Ectodermal cell (in vitro differentiated cells): ENCODE data around the gene DYNC1LI2.

Experiments
- H3K27ac ChIP-seq: 2 replicates; pipeline ENCODE4 v1.7.0; 2013; ENCODE audit warnings: mild to moderate bottlenecking, low read depth, low read length; ENCODE audit not compliant: insufficient read depth, poor library complexity, severe bottlenecking
- H3K27me3 ChIP-seq: 2 replicates; pipeline ENCODE4 v1.7.0; 2013; ENCODE audit warnings: mild to moderate bottlenecking, low read length; ENCODE audit not compliant: insufficient read depth, control insufficient read depth, poor library complexity, severe bottlenecking
- H3K36me3 ChIP-seq: one replicate; pipeline ENCODE4 v1.7.0; 2013; ENCODE audit warnings: low read length; ENCODE audit not compliant: control insufficient read depth, insufficient read depth
- H3K4me1 ChIP-seq: one replicate; pipeline ENCODE4 v1.7.0; 2013; ENCODE audit warnings: low read length; ENCODE audit not compliant: control insufficient read depth, insufficient read depth
- H3K4me3 ChIP-seq: 2 replicates; pipeline ENCODE4 v1.7.0; 2013; ENCODE audit warnings: low read depth, low read length, control low read depth; ENCODE audit not compliant: insufficient read depth
- H3K9me3 ChIP-seq: 2 replicates; pipeline ENCODE4 v1.7.0; 2013; ENCODE audit warnings: mild to moderate bottlenecking, low read length, moderate library complexity; ENCODE audit not compliant: control insufficient read depth
- WGBS, 2 experiments: methylation state at CpG; one replicate each; pipeline ENCODE4 v1.1.7; 2013; ENCODE audit warnings: missing lambda C conversion rate in 2 of 2; 5-methylcytosine and 5-hydroxymethylcytosine counted together

The DYNC1LI2 gene

DNA sequence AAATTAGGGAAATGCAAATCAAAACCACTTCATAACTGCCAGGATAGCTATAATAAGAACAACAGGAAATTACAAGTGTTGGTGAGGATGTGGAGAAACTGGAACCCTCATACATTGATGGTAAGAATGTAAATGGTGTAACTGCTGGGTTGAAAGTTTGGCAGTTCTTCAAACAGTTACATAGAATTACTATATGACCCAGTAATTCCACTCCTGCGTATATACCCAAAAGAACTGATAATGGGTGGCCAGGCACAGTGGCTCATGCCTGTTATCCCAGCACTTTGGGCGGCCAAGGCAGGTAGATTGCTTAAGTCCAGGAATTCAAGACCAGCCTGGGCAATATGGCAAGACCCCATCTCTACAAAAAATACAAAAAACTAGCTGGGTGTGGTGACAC lies 50.4 kb downstream of the DYNC1LI2 start:
- no peaks in the 10 kb centered on the region for H3K36me3 ChIP-seq
- H3K9me3 ChIP-seq: no peaks in the 10 kb centered on the region
- no peaks in the 10 kb centered on the region for H3K4me1 ChIP-seq
- H3K27ac ChIP-seq: no peak overlapping the region
- WGBS, 2 experiments: 92 to 94% methylated on average over 2 of the region's 2 CpGs
- H3K4me3 ChIP-seq: no peak overlapping the region
- peaks cover 13% of the 10 kb centered on the region for H3K27me3 ChIP-seq

DNA sequence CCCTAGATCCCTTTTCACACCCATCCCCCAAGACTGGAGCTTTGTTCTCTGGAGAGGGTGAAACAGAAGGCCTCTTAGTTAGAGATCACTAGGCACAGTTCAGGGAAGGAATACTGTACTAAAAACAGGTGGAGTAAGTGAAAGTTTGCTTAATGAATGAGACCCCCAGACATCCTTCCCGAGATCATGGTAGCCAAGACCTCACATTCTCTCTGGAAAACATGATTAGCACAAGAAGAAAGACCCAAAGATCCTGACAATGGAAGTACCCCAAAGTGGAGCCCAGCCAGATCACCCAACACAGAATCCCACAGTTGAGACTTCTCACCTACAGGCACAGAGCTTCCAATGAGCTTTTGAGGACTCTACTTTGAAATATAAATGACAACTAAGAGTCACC lies 51.5 kb downstream of the DYNC1LI2 start:
- Histone ChIP-seq H3K36me3 (no peaks in the 10 kb centered on the region), H3K4me3 (no peak overlapping the region), H3K27me3 (peaks cover 22% of the 10 kb centered on the region), H3K27ac (no peak overlapping the region), H3K4me1 (peaks cover 4% of the 10 kb centered on the region), H3K9me3 (no peaks in the 10 kb centered on the region)
- WGBS, 2 experiments: 75 to 83% methylated on average over 1 of the region's 1 CpG

GRCh38 chr16:66698046-66698445 lies 53.4 kb downstream of the DYNC1LI2 start:
- WGBS, 2 experiments: 89 to 91% methylated on average over 5 of the region's 7 CpGs
- Histone ChIP-seq H3K27ac (no peak overlapping the region), H3K27me3 (peaks cover 22% of the 10 kb centered on the region), H3K36me3 (no peaks in the 10 kb centered on the region), H3K4me1 (peaks cover 4% of the 10 kb centered on the region), H3K4me3 (no peak overlapping the region), H3K9me3 (no peaks in the 10 kb centered on the region)

DNA sequence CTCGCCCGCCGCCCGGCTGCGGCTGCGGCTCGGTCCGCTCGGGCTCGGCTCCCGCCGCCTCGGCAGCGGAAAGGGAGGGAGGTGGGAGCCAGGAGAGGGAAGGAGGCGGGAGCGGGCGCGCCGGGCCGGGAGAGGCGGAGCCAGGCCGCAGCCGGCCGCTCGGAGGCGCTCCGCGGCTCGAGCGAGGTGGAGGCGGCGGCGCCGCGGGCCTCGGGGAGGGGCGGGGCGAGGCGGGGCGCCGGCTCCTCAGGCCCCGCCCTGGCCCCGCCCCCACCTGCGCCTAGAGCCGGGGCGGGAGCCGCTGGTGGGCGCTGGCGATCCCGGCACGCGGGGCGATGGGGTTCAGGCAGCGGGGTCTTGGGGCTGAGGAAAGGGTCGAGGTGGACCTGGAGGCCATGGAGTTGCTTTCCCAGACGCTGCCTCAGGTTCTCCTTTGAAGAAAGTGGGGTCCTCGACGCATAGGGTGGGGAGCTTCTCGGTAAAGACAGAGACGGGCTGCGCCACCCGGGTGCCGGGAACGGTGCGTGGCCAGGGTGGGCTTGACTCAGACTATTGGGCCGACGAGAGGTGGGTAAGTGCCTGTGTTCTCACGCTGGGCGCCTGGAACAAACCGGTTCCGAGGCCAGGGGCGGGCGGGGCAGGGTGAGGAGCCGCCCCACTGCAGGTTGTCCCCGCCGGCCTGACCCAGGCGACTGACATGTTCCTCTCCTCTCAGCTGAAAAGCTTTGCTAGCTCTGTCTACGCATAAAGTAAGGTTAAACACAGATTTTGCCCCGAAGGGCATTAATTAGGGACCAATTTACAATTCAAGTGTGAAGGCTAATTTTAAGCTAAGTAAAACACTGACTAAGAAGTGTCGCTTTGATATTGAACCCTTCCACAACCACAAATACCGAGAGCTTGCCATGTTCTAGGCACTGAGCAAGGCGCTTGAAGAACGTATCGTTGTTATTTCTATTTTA lies 54.5 kb downstream of the DYNC1LI2 start, which contains the start of gene CMTM4:
Gene CMTM4 (minus strand): TSS at position 75 of the 962 bp plus-strand sequence. CDS start 218 bp downstream, outside the sequence.
- Histone ChIP-seq H3K36me3 (no peaks in the 10 kb centered on the region), H3K9me3 (no peaks in the 10 kb centered on the region), H3K4me3 (peak within 1 kb of the TSS; percentile 42), H3K4me1 (peaks cover 4% of the 10 kb centered on the region), H3K27me3 (peaks cover 22% of the 10 kb centered on the region), H3K27ac (no peak within 1 kb of the TSS)
- WGBS, 2 experiments: 7% methylated on average over 84 of the region's 84 CpGs

DNA sequence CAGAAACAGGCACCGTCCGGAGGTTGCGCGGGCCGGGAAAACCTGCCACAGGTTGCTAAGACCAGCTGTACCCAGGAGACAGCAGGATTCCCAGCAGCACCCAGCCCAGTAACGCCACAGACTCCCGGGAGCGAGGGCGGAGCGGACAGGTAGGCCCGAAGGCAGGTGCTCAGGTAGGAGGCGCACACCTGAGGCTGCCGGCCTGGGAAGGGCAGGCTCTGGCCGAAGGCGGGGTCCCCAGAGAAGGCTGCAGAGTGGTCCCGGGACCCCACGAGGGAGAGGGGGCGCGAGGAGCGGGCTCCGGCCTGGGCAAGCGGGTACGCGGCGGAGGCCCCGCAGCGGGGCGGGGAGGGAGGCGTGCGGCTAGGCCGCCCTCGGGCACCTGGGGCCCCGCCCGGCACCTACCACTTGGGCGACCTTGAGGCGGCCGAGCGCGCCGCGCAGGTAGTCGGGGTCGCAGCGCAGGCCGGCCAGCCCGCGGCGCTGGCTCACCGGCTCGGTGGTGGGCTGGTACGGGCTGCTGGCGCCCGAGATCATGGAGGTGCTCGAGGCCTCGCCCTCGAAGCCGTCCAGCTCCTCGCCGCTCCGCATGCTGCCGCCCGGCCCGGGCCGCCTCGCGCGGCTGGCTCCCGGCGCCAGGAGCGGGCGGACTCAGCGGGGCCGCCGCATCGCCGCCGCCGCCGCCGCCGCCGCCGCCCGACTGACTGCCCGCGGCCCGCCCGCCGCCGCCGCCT lies 55.3 kb downstream of the DYNC1LI2 start:
- Histone ChIP-seq H3K4me1 (peaks cover 4% of the 10 kb centered on the region), H3K9me3 (no peaks in the 10 kb centered on the region), H3K36me3 (no peaks in the 10 kb centered on the region), H3K4me3 (peak overlapping the region; percentile 37), H3K27me3 (peaks cover 22% of the 10 kb centered on the region), H3K27ac (no peak overlapping the region)
- WGBS, 2 experiments: 5% methylated on average over 91 of the region's 91 CpGs

DNA sequence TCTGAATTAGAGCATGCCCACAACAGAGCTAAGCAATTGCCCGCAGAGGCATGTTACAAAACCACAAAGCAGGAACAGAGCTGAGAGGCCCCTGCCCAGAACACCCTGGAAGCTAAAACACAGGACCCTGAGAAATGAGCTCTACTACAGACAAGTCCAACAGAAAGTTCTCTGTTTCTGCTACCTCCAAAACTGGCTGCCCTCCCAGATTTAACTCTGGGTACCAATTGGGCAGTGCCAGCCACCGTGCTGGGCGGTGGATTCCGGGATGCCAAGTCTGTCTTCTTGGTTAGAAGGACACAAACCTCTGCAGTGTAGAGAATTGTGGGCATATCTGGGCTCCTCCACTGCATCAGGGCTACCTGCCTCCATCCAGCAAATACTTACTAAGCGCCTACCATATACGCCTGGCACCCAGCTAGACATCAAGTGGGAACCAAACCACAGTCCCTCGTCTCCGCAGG lies 55.9 kb downstream of the DYNC1LI2 start:
- H3K36me3 ChIP-seq: no peaks in the 10 kb centered on the region
- H3K27ac ChIP-seq: no peak overlapping the region
- no peaks in the 10 kb centered on the region for H3K9me3 ChIP-seq
- peak overlapping the region; percentile 37 for H3K4me3 ChIP-seq
- H3K4me1 ChIP-seq: peaks cover 5% of the 10 kb centered on the region
- 81 to 82% methylated on average over 8 of the region's 8 CpGs for WGBS, 2 experiments
- H3K27me3 ChIP-seq: peaks cover 22% of the 10 kb centered on the region

DNA sequence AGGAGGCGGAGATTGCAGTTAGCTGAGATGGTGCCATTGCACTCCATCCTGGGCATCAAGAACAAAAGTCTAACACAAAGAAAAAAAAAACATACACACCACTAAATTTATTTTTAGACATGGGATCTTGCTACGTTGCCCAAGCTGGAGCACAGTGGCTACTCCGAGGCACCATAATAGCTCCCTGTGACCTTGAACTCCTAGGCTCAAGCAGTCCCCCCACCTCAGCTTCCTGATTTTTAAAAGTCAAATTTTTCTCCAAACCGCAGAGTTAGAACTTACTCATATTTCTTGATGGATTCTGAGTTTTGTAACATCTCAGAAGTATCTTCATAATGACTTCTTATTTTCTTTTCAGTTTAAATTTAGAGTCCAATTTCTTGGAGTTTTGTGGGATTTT lies 58.3 kb downstream of the DYNC1LI2 start:
- H3K27ac ChIP-seq: no peak overlapping the region
- no peak overlapping the region for H3K4me3 ChIP-seq
- H3K36me3 ChIP-seq: no peaks in the 10 kb centered on the region
- no peaks in the 10 kb centered on the region for H3K9me3 ChIP-seq
- H3K27me3 ChIP-seq: peaks cover 22% of the 10 kb centered on the region
- H3K4me1 ChIP-seq: peaks cover 10% of the 10 kb centered on the region
- 94 to 95% methylated on average over 3 to 4 of the region's 4 CpGs for WGBS, 2 experiments

DNA sequence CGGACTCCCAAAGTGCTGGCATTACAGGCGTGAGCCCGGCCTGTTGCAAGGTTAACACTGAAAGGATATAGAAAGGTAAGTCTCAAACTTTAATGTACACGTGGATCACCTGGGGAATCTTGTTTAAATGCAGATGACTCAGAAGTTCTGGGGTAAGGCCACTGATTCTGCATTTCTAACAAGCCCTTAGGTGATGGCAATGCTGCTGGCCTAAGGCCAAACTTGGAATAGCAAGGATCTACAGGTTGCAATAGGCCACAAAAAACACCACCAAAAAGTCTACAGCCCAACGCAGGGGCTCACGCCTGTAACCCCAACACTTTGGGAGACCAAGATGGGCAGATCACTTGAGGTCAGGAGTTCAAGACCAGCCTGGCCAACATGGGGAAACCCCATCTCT lies 59.1 kb downstream of the DYNC1LI2 start:
- Histone ChIP-seq H3K4me1 (peaks cover 10% of the 10 kb centered on the region), H3K27ac (no peak overlapping the region), H3K9me3 (no peaks in the 10 kb centered on the region), H3K4me3 (no peak overlapping the region), H3K27me3 (peaks cover 17% of the 10 kb centered on the region), H3K36me3 (no peaks in the 10 kb centered on the region)
- WGBS, 2 experiments: 83 to 88% methylated on average over 6 of the region's 6 CpGs

GRCh38 chr16:66691234-66691633 lies 60.2 kb downstream of the DYNC1LI2 start:
- H3K27ac ChIP-seq: no peak overlapping the region
- H3K36me3 ChIP-seq: no peaks in the 10 kb centered on the region
- H3K27me3 ChIP-seq: peaks cover 11% of the 10 kb centered on the region
- H3K9me3 ChIP-seq: no peaks in the 10 kb centered on the region
- H3K4me3 ChIP-seq: no peak overlapping the region
- H3K4me1 ChIP-seq: peaks cover 10% of the 10 kb centered on the region
- WGBS, 2 experiments: 91 to 96% methylated on average over 6 of the region's 6 CpGs
